NCI-H1092 treated with DMSO at 0.1 percent for 48 hours (cell line): ENCODE measurements around the gene NOS3.
"Not testable (repeated sequence)": the region's sequence is repeated elsewhere in the genome, so short reads cannot be mapped to it uniquely, and the experiment has no call there.

Experiments used
- DNase-seq: peaks from one replicate; lab custom pipeline; 2025; lab: John Stamatoyannopoulos, UW

NOS3 gene

DNA sequence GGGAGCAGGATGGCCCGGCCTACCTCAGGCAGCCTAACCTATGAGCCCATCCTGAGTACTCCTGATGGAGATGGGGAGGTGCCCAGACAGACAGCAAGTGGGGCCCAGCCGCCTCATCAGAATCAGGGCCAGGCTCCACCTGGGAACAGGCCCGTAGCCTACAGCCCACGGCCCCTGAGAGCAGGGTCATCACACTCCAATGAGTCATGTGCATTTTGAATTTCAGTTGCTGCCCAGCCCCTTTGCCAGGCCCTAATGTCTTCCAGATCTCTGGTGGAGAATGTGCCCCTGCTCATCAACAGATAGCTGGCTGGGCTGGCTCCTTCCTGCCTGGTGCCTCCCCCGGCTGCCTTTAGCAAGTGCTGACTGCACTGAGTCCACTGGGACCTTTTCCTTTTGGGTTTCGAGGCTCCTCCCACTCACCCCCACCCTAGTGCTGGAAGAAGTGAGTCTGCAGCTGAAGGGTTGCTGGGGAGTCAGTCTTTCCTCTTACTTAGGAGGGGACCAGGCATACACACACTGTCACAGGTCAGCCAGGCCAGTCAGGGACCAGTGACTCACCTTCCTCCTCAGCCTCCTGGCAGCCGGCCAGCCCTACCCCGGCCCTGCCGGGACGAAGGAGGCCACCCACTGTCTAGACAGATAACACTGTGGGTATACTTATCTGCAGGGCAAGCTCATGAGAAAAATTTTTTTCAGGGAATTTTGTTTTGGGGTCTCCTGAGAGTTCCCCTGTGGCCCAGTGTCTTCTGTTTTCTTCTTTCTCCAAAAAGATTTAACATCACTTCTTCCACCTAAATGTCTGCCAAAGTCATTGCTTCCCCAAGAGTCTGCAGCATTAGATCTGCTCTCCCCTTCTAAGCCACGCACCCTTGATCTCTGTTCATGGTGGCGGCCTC is 48.4 kb downstream of the NOS3 start:
- no peak for DNase-seq

- DNase-seq, result no peak
These were observed 49.2 kb downstream of the NOS3 start for GRCh38 chr7:151039850-151040548.

DNA sequence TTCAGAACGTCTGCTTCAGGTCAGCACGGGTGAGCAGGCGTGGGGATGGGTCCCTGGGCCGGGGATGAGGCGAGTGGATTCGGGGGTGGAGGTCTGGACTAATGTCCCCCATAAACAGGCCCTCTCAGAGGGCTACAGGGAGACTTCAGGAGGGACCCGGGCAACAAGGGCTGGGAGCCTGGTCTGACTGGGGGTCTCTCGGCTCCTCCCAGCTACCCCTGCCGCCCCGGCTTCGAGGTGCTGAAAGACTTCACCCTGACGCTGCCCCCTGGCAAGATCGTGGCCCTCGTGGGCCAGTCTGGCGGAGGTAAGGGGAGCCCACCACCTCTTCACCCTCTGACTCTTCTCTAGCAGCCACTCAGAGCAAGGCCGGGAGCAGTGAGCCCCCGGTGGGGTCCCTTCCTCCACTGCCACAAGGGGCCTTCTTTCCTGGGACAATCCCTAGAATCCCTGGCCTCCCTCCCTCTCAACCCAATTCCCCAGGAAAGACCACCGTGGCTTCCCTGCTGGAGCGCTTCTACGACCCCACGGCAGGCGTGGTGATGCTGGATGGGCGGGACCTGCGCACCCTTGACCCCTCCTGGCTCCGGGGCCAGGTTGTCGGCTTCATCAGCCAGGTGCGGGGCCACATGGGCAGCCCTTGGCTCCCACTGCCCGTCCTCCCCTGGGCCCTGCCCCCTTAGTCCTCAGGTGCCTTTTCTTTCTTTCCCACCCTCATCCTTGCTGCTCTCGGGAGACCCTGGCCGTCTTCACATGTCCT is 50.0 kb downstream of the NOS3 start:
- DNase-seq, result no peak

DNA sequence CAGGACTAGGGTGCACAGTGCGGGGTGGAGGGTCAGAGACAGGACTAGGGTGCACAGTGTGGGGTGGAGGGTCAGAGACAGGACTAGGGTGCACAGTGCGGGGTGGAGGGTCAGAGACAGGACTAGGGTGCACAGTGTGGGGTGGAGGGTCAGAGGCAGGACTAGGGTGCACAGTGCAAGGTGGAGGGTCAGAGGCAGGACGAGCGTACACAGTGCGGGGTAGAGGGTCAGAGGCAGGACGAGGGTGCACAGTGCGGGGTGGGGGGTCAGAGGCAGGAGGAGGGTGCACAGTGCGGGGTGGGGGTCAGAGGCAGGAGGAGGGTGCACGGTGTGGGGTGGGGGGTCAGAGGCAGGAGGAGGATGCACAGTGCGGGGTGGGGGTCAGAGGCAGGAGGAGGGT is 52.6 kb downstream of the NOS3 start:
- DNase-seq, result not testable (repeated sequence)

DNA sequence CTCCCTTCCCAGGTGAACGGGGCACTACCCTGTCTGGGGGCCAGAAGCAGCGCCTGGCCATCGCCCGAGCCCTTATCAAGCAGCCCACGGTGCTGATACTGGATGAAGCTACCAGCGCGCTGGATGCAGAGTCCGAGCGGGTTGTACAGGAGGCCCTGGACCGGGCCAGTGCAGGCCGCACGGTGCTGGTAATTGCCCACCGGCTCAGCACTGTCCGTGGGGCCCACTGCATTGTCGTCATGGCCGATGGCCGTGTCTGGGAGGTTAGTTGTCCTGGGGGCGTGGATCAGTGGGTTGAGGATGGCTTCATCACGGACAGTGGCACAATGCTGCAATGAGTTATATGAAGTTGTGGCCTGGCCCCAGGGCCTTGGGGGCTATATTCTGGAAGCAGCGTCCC is 53.1 kb downstream of the NOS3 start:
- no peak for DNase-seq

DNA sequence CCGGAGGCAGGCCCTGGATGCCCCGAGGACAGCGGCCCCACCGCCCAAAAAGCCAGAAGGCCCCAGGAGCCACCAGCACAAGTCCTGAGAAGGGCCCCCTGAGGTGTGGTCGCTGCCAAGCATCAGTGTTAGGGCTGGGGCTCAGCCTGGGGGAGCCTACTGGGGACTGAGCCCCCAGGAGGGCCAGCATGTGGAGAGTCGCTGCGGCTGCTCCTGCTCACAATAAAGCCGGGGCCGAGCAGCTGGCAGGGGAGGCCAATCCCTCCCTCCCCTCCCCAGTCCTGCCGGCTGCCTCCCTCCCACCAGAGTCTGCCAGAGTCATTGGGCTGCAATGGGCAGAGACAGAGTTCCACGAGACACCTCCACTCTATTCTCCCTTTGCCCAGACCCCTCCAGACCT is 54.4 kb downstream of the NOS3 start:
- no peak for DNase-seq

- no peak for DNase-seq
These were observed 55.1 kb downstream of the NOS3 start for GRCh38 chr7:151045967-151046366.

DNA sequence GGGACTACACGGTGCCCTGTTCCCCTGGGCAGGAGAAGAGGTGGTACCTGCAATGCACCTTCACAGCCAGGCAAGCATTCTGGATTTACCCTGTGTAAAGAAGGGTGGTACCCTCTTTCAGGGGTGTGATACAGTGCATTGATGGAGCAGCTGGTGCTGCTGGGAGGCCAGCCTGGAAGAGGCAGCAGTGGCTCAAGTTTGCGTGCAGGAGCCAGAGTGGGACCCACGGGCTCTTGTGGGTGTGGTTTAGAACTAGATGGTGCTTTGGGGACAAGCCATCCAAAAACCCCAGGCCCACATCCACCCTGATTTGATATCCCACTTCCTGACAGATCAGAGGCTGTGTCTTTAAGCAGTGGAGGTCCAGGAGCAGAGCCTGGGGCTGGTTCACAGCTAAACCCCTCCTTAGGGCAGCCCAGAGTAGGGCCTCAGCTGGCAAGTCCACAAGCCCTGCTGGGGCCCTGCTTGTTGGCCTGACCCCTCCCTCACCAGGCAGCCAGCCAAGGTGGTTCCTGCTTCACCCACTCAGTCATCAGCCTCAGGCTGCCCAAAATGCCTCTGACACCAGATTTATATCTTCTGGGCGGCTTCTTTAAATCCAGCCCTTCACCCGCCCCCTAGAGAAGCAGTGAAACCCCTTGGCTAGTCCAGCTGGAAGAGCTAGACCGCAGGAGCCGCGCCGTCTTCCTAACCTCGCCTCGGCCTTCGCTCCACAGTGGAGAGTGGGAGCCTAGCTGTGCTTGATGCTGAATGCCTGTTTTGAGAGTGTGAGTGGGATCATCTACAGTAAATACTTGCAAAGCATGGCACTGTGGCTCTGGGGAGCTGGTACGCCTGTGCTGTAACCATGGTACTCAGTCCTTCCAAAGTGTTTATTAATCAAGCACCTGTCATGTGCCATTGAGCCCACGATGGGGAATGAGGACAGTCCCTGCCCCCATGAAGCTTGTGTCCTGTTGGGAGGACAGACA is 56.1 kb downstream of the NOS3 start:
- peak; percentile 9 for DNase-seq

- peak; percentile 11 for DNase-seq
These were observed 57.4 kb downstream of the NOS3 start, which contains the start of gene ASIC3 for GRCh38 chr7:151047976-151048815. Gene ASIC3 (plus strand): TSS chr7:151048531. CDS start chr7:151048886, 355 bp downstream.

GRCh38 chr7:151048911-151049463 is 58.2 kb downstream of the NOS3 start:
- no peak for DNase-seq

- DNase-seq, result no peak
These were observed 60.3 kb downstream of the NOS3 start for GRCh38 chr7:151051108-151051507.

GRCh38 chr7:151053096-151053495 is 62.3 kb downstream of the NOS3 start:
- no peak for DNase-seq

- DNase-seq, result no peak
These were observed 62.9 kb downstream of the NOS3 start for GRCh38 chr7:151053751-151054150.

GRCh38 chr7:151056283-151056665 is 65.5 kb downstream of the NOS3 start:
- no peak for DNase-seq

- DNase-seq, result no peak
These were observed 66.1 kb downstream of the NOS3 start for GRCh38 chr7:151056666-151057505.

- no peak for DNase-seq
These were observed 66.7 kb downstream of the NOS3 start, which contains the start of gene CDK5 for GRCh38 chr7:151057506-151057988. Gene CDK5 (minus strand): TSS chr7:151057897. CDS start chr7:151057848, 49 bp downstream.

GRCh38 chr7:151057989-151058780 is 67.4 kb downstream of the NOS3 start:
- peak; percentile 100 for DNase-seq

GRCh38 chr7:151058781-151059366 is 68.1 kb downstream of the NOS3 start:
- DNase-seq, result peak; percentile 33
